ENCODE data around the gene ATRNL1.

Gene ATRNL1

DNA sequence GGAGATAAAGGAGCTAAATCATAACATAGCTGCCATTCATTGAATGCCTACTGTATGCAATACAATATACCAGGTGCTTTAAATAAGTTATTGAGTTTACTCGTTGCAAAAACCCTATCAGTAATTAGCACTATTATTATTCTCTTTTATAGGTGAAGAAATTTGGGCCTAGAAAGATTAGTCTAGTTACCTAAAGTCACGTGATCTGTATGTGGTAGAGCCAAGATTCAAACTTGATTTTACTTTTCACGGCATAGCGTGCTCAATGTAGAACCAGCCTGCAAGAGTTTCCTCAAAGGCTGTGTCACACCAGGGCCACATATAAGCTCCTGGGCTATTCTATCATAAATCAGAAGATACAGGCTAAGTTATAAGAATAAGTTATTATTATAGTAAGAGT, 740.0 kb downstream of the ATRNL1 start:
- no peak for DNase-seq (ENCODE audit: low read depth)

DNA sequence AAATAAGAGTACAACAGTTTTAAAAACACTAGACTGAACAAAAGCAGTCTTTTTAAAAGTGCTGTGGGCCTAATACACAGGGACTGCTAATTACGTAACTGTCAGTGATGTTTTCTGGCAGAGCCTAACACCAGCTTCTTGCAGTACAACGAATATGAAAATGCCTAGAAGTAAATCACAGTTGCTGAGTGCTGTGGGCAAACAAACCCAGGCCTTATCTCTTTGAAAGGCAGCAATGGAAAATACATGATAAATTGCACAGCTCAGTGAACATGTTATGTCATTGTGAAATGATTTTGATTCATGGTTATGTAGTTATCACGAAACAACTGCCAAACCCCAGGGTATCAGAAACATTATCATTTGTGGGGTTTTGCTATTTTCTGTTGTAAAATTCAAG, 751.4 kb downstream of the ATRNL1 start:
- no peak for DNase-seq (ENCODE audit: low read depth)

DNA sequence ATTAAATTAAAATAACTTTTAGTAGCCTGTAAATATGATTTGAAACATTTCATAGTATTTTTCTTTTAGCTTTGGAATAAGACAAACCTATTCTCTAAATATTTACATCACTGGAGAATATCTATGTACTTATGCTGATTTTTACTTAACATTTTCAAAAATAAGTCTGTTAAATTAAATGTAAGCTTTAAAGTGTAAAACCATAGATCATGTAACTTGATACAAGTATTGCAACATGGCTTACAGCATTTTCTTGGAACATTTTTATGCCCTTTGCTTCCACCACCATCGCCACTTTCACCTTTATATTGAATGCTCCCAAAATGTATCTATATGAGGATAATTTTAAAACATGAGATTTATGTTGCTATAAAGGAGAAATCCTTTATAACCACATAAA, 752.8 kb downstream of the ATRNL1 start:
- DNase-seq (ENCODE audit: low read depth) = no peak

DNA sequence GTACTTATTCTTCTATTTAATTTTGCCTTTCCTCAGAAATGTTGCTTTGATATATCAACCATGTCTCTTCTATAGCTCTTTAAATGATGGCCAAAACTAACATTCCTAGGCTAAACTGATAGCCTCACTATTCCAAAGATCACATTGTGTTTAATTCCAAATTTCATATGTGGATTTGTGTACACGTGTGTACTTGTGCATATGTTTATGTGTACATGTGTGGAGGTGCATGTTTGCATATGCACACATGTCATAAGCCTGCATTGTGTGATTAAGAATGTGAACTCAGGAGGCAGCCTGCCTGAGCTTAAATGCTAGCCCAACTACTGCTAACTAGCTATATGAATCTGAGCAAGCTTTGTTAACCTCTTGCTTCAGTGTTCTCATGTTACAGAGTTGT, 753.4 kb downstream of the ATRNL1 start:
- no peak for DNase-seq (ENCODE audit: low read depth)

DNA sequence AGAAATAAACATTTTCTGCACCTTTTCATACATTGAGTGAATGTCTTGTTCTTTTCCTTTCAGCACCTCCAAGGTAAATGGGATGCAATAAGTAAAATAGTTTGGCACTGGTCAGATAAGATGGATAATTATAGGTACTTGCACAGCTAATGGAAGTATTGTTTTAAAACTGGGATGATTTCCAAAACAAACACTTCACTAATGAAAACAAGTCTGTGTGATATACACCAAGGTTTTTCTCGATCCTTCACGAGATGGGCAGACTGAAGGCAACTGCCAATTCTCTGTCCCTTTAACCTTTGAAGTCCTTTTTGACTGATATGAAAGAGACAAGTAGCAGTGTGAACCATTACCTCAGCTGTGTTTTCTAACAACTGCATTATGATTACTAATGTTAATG, 756.0 kb downstream of the ATRNL1 start:
- DNase-seq (ENCODE audit: low read depth) = no peak

DNA sequence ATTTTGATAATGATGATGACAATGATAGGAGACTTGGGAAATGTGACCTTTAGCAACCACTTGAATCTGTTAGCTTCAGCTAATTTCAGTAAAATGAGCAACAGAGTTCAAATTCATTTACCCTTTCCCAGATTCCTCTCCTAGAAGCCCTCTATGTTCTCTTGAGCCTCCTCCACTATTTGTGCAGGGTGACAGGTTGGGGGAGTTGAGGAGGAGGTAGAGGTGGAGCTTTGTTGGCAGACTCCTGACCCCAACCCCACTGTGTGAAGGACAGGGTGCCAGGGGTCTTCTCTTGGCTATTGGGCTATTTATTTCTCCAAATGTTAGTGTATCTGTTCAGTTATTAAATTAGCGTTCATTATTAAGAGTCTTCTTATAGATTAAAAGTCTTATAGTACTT, 757.5 kb downstream of the ATRNL1 start:
- no peak for DNase-seq (ENCODE audit: low read depth)

DNA sequence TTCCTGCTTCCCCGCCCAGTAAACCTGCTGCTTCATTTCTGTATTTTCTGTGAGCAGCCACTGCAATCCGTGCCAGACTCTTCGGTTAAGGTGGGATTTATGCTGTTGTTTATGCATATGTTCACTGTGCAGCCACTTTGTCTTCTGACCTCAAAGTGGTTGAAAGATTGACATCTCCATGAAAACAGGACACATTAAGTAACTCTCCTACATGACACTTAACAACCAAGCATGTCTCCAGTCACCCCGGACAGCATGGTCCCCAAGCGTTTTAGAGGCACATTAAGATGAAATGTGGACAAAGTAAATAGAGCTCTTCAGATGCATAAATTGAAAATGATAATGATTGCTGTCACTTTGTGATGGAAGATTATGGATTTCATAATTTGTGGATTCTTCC, 758.5 kb downstream of the ATRNL1 start:
- DNase-seq (ENCODE audit: low read depth) = no peak

DNA sequence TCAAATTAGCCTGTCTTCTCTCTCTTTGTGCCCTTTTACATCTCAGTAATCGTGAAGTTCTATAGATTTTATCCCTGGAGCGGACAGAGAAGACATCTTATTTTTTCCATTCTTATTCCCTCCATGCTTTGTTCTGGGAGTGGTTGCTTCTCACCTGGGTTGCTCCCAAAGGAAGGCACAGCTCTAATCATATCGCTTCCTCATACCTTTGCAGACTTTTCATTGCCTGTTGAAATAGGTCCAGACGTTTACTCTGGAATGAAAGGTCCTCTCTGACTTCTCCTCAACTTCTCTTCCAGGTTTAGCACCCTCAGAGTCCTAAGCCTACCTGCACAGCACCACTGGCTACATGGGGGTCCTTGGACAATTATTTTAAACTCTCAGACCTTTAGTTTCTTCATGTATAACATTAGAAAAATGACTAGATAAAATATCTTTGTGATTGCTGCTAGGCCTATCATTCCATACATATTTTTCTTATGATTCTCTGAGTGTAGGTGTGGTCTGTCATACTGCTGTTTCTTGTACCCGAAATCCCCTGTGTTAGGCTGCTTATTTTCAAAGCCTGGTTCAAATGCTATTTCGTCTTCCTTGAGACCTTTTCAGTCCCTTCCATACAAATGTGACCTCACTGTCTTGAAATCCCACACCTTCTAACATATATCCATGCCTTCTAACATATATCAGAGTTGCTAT, 761.7 kb downstream of the ATRNL1 start:
- DNase-seq (ENCODE audit: low read depth) = no peak

DNA sequence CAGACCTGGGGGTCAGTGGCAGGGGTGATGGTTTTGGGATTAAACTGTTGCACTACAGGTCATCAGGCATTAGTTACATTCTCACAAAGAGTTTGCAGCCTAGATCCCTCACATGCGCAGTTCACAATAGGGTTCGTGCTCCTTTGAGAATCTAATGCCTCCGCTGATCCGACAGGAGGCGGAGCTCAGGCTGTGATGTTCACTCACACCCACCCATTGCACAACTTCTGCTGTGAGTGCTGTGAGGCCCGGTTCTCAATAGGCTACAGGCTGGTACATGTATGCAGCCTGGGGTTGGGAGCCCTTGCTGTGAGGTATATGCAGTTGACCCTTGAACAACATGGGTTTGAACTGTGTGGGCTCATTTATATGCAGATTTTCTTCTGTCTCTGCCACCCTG, 763.4 kb downstream of the ATRNL1 start:
- DNase-seq (ENCODE audit: low read depth) = no peak

DNA sequence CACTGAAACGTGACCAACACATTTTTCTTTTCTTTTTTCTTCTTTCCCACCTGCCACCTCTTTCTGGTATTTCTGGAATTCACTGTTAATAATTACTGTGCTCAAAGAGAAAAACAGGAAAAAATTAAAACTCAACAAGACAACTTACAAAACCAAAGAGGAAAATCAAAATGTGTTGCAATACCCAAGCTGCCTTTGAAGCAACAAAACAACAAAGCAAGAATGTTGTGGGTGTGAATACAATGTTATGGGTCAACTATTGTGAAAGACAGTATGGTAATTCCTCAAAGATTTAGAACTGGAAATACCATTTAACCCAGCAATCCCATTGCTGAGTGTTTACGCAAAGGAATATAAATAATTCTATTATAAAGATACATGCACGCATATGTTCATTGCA, 764.7 kb downstream of the ATRNL1 start:
- peak; percentile 51 for DNase-seq (ENCODE audit: low read depth)

DNA sequence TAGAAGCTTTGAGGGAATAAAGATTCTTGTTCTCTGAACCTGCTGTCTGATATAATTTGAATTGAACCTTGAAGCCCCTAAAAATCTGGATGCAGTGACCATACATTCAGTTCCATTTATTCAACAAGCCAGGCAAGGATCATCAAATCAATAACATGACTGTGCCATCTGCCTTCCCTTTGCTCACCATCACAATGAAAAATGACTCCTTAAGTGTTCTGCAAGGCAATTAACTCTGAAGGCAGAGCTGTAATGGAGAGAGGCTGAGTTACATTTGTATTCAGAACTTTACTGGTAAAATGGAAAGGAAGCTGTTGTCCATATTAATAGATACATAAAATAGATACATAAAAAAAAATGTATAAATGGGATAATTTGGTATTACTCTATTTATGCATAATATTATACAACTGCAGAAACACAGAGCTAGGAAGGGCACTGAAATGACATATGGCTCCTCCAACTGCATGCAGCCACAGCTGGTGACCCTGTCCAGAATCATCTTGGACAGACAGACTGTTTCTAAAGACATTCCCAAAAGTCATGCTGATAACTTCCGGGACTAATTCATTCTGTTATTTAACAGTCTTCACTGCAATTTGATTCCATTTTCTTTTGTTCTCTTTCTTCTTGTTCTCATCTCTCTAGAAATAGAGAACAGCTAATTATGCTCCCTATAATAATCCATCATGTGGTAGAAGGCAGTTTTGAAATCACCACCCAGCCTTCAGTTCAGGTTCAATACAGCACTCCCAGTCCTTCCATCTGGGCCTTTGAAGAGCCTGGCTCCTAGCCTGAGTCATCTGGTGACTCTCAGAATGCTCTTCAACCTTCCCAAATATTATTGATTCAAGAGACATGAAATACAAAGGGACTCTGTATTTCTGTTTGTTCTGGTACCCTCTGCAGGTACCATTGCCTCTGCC, 767.3 kb downstream of the ATRNL1 start:
- no peak for DNase-seq (ENCODE audit: low read depth)

DNA sequence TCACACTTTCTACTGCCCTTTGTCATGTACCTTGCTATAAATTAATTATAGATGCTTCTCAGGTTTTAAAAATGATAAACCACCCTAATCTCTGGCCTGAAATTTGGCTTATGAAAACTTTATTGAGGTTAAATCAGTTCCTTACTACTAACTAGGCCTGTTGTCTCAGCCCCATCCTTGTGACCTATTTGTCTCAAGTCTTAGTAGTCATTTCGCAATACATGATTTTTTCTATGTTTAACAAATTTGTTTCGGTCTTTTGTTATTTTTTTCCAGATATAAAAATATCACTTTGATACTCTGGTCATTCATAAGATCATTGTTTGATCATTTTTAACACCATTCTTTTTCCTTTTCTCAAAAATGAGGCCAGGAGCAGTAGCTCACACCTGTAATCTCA, 768.3 kb downstream of the ATRNL1 start:
- no peak for DNase-seq (ENCODE audit: low read depth)

DNA sequence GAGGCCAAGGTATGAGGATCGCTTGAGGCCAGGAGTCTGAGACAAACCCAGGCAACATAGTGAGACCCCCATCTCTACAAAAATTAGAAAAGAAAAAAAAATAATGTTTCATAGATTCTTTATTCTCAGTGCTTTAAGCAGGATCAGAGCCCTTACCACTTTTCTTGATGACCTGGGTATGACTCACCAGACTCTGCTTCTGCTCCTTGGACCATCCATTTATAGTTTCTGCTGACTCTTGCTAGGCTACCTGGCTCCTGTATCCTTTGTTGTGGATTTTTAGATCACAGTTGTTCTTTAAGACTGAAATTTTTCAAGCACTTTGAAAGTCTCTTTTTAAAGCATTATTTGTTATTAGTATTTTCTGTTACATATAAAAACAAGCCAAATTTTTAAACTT, 768.7 kb downstream of the ATRNL1 start:
- no peak for DNase-seq (ENCODE audit: low read depth)

DNA sequence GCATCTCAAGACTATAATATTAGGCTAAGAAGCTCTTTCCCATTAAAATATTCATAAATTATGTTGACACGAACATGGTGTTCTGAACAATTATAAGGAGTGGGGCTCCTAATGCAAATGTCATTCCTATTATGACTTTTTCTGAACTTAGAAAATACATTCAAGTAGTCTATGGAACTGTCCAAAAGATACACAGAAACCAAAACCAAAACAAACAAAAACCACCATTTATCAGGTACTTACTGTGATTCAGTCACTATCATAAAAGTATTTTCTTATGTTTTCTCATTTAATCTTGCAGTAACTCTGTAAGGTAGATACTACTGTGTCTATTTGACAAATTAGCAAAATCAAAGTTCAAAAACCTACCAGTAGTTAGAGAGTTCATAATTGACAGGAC, 773.0 kb downstream of the ATRNL1 start:
- no peak for DNase-seq (ENCODE audit: low read depth)

DNA sequence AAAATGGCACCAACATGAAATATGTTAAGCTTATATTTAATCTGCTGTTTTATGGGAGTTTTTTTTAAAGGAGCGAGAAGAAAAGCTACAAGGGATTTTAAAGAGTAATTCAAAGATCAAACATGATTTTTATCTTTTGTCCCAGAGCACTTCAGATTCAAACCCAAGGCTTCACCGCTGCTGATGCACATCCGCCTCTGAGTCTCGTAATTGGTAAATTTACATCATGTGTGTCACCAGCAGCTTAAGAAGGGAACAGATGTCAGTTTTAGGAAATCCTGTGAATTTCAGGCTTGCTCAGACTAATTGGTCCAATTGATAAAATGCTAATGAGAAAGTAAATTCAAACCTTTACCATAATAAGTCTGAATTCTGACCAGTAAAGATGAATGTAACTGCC, 773.5 kb downstream of the ATRNL1 start:
- no peak for DNase-seq (ENCODE audit: low read depth)

DNA sequence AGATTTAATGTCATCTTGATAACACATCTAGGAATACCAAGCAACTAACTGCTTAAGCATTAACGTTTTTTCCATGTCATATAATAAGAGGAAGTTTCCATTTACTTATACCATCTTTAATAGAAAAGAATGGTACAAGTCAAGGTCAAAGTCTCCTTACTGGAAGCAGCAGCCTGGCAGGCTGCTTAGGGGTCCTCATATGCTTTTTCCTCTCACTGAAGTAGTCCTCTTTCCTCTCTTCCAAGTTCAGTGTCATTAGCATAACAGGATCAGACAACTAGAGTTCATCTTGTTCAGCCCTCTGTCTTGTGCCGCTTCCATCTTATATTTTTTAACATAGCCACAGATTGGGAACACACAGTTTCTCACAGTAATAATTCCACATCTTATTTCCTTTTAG, 774.1 kb downstream of the ATRNL1 start:
- no peak for DNase-seq (ENCODE audit: low read depth)

DNA sequence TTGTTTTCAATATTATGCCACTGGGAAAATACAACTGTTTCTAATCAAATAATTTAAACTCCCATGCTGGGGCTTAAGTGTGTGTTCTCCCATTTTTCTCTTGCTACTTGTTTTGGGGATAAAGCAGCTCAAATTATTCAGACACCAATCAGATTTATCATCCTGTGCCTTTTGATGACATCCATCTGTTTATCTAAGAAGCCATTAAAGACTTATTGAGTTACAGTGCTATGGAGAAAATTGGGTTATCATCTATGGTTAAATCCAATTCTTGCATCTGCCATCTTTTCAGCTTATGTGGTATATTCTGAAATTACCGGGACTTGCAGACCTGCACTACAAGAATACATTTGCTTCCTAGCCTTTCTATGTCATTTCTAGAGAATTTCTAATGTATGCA, 778.7 kb downstream of the ATRNL1 start:
- no peak for DNase-seq (ENCODE audit: low read depth)

DNA sequence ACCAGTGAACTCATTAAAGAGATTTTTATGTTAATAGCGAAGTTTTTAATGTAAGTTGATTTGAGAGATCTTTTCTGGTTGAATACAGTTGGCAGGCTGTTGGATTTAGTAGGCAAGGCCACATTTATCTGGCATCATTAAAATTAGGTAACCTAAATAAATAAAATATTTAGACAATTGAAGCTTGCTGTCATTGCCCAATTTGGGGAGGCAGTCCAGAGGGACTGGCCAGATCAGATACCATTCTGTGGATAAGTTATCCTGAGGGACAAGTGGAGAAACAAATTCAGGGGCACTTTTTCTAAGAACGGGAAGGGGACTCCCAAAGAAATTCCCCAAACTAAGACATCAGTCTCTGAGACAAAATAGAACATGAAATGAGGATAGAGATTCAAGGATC, 782.0 kb downstream of the ATRNL1 start:
- DNase-seq (ENCODE audit: low read depth) = no peak

DNA sequence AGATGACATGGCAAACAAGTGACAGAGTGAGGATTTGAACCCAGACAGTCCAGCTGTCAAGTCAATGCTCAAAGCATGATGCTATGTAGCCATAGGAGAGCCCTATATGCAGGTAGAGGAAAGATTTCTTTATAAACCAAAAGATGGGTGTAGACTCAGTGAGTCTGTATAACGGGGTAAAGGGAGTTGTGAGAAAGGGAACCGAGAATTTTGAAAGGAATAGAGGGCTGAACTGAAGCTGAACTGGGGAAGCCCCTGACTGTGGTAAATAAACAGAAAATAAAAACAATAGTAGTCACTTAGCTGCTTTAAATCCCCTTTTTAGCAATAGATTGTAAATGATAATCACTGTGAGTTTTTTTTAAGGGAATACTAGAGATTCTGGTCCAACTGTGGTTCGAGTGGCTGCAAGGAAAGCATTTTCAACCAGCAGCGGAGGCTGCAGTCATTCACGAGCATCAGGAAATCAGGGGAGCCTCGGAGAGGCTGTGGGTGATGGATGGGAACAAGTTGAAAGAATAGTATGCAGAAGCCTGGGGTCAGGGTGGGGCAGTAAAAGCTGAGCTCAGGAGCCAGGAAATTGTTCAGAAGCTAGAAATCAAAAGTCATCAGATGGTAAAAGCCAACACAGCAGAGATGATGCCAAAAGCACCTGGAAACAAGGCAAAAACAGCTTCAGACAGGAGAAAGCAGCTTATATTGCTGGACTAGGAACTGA, 786.4 kb downstream of the ATRNL1 start:
- DNase-seq (ENCODE audit: low read depth) = no peak

DNA sequence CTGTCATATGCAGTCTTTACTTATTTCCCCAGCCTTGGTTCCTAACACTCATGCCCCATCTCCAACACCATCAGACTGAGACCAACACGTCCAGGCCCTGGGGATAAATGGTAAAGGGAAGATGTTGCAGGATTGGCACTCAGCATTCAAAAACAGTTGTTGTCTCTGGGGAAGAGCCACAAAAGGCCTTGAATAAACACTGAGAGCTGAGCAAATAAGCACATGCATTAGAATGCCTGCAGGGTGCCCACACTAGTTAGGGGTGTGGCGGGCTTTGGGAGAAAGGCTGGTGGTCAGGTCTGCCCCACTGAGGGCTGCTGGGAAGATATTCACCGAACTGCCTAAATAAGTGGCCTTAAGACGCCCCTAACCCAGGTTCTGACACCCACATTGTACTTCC, 788.9 kb downstream of the ATRNL1 start:
- no peak for DNase-seq (ENCODE audit: low read depth)

DNA sequence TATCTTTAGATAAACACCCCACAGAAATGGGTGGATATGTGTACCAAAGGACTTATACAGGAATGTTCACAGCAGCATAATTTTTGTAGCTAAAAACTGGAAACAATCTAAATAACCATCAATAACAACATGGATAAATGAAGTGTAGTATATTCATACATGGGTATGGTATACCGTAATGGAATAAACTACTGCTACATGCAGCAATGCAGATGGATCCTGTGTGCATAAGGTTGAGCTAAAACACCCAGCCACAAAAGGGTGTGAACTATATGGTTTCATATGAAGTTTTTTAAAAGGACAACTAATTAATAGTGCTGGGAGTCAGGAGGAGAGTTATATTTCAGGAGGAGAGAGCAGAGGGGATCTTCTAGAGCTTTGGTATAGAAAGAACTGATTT, 790.2 kb downstream of the ATRNL1 start:
- DNase-seq (ENCODE audit: low read depth) = no peak

DNA sequence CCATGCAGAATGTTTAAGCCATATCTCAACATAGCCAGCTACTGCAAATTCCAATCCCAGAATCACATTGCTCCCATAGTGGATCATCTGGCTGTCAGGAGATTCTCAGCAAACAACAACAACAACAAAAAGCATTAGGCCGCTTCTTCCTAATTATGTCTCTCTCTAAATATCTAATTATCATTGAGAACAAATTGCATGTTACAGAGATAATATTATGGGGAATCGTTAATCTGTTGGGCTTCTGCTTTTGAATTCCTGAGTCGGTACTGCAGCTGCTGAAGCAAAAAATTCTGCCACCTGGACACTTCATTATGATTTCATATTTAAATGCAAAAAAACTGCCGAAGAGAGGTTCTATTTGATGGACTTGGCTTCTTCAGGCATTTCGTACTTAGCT, 791.2 kb downstream of the ATRNL1 start:
- no peak for DNase-seq (ENCODE audit: low read depth)

DNA sequence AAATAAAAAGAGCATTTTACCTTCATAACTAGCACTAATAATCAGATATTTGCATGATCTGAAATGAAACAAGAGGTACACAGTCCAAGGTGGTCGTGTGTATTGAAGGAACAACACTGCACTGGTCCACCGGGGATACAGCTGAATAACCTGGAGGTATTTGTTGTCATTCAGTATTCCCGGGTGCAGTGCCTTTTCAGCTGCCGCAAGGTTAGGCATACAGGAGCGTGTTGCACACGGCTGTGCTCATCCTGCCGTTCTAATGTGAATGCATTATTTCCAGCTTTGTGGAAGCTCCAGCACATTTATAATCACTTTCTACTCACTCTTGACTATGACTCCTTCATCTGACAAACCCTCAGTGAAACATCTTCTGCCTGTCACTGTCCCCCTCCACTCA, 802.0 kb downstream of the ATRNL1 start:
- no peak for DNase-seq (ENCODE audit: low read depth)
